Adipose tissue (tissue), 3 donors: Measurements from ENCODE around the gene ADAM8. TPM values are rescaled to one million over a fixed set of nuclear protein-coding genes. Genes with fewer than 3 reads are reported as not detected.
"Not testable (repeated sequence)": the region's sequence is repeated elsewhere in the genome, so short reads cannot be mapped to it uniquely, and the experiment has no call there.

Source experiments
- H3K27ac ChIP-seq: one replicate; pipeline ENCODE4 v1.5.1; 2013; ENCODE audit warnings: low read depth, low read length
- WGBS, 3 donors: extraction: QIAGEN DNeasy Blood & Tissue Kit; methylation state at CpG; one replicate each; pipeline ENCODE4 v1.1.7; 2013; 5-methylcytosine and 5-hydroxymethylcytosine counted together
- polyA plus RNA-seq, 3 donors: library from polyadenylated mRNA; stranded (reverse); fragments of 200-250 nt; gene quantifications; one replicate each; pipeline ENCODE4 v1.2.3, GENCODE V29; 2013
- donor health status: healthy with polysubstance abuse.
- donor health status: Bipolar disorder and iron deficiency.
- donor health status: healthy.

ADAM8 gene
- polyA plus RNA-seq, 3 donors, result 2.3 to 14.1 (median 3.8) TPM

DNA sequence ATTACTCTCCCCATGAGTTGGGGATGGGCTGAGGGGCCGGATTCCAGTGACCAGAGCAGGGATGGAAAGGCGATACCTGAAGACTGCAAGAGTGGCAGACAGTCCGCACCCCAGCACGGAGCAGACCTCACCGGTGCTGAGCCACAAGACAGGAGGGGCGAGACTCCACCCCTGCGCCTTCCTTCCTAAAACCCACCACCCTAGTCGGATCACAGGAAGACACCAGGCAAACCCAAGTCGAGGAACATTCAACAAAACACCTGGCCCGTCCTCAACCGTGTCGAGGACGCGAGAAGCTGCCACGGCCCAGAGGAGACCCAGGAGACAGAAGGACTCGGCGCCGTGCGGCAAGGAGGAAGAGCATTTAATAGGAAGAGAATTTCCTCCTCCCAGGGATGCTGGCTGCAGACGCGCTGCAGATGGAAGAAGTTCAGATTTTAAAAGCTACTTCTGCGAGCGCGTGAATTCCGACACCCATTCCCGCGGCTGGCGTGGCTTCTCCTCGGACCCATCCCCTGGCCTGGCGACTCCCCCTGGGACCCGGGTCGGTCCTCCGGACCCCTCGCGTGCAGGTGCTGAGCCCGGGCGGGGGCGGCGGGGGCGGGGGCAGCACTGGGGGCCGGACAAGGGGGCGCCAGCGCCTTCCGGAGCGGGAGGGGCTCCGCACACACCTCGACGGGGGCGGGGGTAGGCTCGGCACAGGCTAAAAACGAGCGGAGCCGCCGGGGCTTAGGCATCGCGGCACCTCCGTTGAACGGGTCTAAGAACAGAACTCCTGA is 47.2 kb downstream of the ADAM8 start:
- H3K27ac ChIP-seq, result no peak overlapping the region
- WGBS, 3 donors, result 5 to 10% (median 8%) methylated on average over 52 to 58 of the region's 58 CpGs

DNA sequence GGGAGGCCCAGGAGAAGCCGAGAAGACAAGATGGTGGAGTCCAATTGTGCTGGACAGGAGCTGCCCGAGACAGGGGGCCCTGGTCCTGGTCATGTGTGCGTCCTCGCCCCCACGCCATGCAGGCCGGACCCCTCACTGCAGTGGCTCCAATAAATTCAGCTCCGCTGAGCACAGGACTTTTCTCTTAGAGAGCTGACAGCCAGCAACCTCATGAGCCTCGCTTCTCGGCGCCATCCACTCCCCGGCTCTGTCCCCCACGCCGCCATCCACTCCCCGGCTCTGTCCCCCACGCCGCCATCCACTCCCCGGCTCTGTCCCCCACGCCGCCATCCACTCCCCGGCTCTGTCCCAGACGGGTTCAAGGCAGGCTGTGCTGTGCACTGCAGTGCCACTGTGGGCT is 49.4 kb downstream of the ADAM8 start:
- WGBS, 3 donors, result 75 to 92% (median 80%) methylated on average over 20 to 21 of the region's 21 CpGs
- no peak overlapping the region for H3K27ac ChIP-seq

DNA sequence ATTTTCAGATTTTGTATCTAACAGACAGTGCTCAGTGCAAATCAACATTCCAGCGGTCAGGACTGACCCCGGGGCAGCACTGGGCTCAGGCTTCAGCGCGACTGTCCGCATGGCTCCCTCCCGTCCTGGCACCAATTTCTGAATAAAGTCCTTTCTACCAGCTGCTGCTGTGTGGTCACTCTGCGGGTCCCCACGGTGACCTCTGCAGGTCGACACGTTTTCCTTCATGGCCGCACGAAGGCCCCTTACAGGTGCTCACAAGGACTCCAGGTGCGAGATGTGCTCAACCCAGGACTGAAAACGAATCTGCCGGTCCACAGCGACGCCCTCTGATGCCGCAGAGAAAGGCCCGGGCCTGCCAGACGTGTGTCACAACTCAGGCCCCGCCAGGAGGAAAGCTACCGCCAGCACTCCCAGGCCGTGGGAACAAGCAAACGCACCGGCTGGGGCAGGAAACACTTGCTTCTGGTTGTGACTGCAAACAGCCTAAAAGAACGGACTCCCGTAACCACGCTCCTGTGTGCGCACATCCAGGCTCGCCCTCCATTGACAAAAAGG is 50.3 kb downstream of the ADAM8 start:
- no peak overlapping the region for H3K27ac ChIP-seq

DNA sequence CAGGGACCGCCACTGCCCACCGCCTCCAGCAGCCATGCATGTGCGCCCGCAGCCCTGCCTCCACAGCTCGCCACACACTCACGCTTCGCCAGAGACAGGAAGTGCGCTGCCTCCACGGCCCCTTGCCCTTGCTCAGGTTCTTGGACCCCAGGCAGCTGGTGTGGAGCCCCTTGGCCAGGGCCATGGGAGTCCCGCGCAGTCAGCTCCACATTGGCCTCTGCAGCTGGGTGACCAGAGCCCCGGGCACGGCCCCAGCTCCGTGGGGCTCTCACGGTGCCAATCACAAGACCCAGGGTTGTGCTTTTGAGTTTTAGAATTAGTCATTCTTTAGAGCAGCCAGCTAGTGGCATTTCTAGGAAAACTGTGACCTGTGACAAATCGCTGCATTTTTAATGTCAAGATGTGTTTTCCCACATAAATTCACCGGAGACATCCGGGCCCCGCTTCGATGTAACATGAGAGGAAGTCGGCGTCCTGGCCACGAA is 50.9 kb downstream of the ADAM8 start:
- no peak overlapping the region for H3K27ac ChIP-seq
- WGBS, 3 donors, result 75 to 82% (median 76%) methylated on average over 23 of the region's 23 CpGs

More for the DNA sequence above, 50.3 kb downstream of the ADAM8 start:
- WGBS, 3 donors, result 43 to 57% (median 48%) methylated on average over 29 to 30 of the region's 30 CpGs

DNA sequence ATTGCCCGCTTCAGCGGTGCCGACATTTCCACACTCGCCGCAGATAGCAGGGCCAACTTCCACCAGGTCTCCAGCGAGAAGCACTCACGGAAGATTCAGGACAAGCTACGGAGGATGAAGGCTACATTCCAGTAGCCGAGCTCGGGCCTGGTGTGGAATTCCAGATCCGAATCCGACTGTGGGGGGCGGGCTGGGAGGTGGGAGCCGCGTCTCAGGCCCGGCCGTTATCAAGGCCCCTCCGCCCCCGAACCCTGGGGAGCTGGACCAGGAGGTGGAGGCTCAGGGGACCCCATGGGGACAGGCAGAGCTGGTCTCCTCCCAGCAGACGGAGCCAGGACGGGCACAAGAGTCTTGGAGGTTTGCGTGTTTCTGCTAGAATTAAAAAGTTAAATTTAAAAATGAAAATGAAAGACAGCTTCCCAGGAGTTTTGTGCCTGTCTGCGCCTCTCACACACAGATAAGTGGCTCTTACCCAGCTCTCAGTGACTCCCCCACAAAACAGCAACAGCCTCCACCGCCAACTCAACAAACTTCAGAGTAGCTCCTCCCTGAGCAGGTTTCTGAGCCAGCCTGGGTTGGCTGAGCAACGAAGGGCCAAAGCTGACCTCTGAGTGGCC is 51.8 kb downstream of the ADAM8 start:
- 48 to 62% (median 56%) methylated on average over 25 of the region's 25 CpGs for WGBS, 3 donors
- no peak overlapping the region for H3K27ac ChIP-seq

DNA sequence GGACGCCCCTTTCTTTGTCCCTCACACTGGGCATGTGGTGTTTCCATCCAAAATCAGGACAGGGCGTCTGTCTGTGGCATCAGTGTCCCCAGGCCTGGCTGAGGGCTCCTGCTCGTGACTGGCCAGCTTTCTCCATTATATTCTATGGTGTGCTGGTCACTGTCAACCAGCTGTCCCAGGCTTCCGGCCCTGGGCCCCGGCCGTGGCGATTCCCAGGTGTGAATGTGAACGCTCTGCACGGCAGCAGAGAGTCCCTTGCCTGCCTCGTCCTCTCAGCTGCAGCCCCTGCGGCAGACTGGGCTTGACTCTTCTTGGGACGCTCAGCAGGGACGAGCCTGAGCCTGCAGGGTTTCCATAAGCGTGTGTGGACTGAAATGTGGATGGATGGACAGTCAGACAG is 52.6 kb downstream of the ADAM8 start:
- no peak overlapping the region for H3K27ac ChIP-seq
- 54 to 81% (median 65%) methylated on average over 14 of the region's 14 CpGs for WGBS, 3 donors

DNA sequence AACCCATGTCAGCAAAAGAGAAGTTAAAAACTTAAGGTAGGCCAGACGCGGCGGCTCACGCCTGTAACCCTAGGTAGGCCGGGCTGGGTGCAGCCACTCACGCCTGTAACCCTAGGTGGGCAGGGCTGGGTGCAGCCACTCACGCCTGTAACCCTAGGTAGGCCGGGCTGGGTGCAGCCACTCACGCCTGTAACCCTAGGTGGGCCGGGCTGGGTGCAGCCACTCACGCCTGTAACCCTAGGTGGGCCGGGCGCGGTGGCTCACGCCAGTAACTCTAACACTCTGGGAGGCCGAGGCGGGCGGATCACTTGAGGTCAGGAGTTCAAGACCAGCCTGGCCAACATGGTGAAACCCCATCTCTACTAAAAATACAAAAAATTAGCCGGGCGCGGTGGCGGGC is 54.9 kb downstream of the ADAM8 start:
- H3K27ac ChIP-seq, result not testable (repeated sequence)
- WGBS, 3 donors, result 83 to 89% (median 87%) methylated on average over 10 to 18 of the region's 22 CpGs

DNA sequence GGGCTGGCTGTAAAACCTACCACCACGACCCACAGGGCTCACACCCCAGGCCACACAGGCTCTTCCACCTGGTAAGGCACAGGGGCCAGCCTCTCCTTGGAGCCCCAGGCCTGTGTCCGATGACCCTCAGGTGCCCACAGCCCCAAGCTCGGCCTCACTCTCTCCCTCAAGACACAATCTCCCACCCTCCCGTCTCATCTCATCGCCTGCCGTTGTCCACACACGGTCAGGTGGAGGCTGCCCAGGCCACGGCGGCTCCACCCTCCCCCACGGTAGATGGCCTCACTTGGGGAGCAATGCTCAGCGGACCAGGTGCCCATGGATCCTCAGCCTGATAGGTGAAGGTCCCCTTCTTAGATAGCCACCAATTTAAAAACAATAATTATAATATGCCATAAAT is 55.3 kb downstream of the ADAM8 start:
- H3K27ac ChIP-seq, result no peak overlapping the region
- 80 to 93% (median 92%) methylated on average over 11 of the region's 11 CpGs for WGBS, 3 donors

DNA sequence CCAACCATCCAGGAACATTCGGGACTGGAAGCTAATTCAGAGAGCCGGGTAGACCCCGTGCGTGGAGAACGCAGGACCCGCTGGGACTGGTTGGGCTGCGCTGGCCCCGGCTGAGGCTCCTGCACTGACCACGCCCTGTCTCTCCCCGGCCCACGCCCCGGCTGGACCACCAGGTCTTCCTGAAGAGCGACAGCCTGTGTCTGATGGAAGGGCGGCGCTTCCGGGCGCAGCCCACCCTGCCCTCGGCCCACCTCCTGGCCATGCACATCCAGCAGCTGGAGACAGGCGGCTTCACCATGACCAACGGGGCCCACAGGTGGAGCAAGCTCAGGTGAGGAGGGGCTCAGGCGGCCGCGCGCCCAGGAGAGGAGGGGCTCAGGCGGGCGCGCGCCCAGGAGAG is 56.9 kb downstream of the ADAM8 start:
- WGBS, 3 donors, result 6 to 15% (median 13%) methylated on average over 22 to 28 of the region's 28 CpGs
- H3K27ac ChIP-seq, result no peak overlapping the region

DNA sequence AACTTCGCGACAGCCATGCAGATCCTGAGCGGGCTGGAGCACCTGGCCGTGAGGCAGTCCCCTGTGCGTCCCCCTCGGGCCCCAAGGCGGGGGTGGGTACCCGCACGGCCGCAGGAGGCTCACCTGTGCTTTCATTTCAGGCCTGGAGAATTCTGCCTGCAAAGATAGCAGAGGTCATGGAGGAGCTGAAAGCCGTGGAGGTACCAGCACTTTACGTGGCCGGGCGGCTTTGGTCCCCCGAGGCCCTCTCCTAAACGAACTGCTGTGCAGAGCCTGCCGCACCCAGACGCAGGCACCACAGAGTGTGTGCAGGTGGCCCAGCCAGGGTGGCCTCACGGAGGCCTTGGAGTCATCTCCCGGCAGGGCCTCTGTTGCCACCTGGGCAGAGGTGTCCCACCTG is 57.8 kb downstream of the ADAM8 start:
- H3K27ac ChIP-seq, result no peak overlapping the region
- WGBS, 3 donors, result 47 to 85% (median 81%) methylated on average over 20 of the region's 20 CpGs

DNA sequence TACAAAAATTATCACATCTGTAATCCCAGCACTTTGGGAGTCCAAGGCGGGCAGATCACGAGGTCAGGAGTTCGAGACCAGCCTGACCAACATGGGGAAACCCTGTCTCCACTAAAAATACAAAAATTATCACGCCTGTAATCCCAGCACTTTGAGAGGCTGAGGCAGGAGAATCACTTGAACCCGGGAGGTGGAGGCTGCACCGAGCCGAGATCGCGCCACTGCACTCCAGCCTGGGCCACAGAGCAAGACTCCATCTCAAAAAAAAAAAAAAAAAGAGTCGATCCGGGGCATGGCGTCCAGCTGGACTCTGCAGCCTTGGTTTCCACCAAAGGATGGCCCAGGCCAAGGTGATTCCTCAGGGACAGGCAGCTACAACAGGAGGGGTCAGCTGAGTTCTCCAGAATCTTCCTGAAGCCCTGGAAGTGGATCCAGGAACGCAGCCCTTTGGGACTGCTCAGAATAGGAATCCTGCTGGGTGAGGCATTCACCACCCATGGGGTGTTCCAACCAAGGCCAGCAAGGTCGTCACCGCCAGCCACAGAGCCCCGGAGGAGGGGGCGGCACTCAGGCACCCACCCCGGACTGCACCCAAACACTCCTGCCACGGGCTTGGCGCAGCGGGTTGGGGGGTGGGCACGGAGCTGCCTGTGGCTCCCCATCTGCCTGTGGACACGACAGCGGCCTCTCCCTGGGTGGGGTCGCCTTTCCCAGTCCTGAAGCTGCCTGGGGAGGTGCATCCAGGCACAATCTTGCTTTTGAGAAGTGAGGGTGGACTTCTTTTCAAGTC is 58.7 kb downstream of the ADAM8 start:
- WGBS, 3 donors, result 83 to 86% (median 85%) methylated on average over 25 of the region's 25 CpGs
- H3K27ac ChIP-seq, result no peak overlapping the region

DNA sequence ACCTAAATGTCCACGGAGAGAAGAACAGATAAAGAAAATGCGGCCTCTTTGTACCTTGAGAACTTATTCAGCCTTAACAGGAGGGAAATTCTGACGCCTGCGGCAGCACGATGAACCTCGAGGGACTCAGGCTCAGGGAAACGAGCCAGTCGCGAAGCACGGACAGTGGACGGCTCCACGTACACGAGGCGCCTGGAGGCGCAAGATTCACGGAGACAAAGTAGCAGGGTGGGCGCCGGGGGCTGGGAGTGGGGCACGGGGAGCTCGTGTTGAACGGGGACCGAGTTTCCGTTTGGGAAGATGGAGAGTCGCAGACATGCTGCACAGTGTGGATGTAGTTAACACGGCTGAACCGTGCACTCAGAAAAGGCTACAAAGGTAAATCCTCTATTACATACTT is 59.9 kb downstream of the ADAM8 start:
- no peak overlapping the region for H3K27ac ChIP-seq
- WGBS, 3 donors, result 75 to 82% (median 81%) methylated on average over 26 of the region's 26 CpGs

DNA sequence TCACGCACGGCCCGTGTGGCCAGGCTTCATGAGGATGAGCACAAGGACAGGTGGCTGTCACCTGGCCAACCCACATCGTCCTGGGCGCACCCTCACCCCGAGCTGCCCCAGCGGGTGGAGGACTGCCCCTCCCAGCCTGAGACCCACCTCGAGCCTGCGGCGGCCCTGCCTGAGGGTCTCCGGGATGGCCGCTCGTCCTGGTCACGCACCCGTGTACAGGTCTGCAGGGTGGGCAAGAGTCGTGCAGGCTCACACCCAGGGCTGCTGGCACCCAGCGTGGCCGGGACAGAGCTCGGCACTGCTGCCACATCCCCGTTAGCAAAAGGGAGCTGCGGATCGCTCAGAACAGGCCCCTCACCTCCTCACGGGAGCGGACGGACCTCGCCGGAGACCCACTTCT is 61.1 kb downstream of the ADAM8 start:
- WGBS, 3 donors, result 85 to 92% (median 91%) methylated on average over 27 of the region's 27 CpGs
- H3K27ac ChIP-seq, result no peak overlapping the region

DNA sequence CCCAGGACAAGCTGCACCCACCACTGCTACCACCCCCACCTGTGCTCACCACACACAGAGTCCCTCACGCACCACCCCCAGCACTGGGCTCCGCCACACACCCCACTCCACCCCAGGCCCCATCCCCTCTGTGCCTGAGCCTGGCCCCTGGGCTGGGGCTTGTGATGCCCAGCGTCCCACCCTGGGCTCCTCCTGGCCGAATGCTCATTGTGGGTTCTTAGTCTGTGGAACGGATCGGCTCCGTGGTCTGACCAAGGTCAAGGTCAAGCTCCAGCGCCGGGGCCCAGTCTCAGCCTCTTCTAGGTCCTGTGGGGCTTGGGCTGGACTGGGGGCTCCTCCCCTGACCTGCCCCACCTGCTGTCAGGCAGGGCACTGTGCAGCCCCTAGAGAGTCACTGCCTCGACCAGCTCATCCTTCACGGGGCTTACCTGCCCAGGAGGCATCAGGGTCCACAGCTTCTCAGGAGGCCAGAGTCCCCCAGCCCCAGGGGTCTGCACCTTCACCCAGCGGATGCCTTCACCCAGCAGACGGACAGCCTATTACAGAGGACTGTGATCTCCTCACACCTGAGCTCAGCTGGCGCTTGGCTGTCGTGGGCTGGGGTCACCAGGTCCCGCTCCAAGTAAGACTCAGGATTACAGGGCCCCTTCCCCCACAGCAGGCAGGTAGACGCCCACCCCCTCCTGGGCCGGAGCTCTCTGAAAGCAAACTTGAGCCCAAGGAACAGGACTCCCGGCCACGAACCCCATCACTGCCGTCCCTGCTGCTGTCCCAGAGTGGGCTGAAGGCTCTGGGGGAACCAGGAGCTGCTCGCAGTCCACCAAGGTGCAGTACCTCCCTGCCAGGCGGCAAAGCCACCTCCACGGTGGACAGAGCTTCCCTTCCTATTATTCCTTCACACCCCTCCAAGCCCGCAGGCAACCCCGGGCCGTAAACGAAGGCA is 61.9 kb downstream of the ADAM8 start:
- WGBS, 3 donors, result 65 to 86% (median 77%) methylated on average over 26 to 28 of the region's 28 CpGs

DNA sequence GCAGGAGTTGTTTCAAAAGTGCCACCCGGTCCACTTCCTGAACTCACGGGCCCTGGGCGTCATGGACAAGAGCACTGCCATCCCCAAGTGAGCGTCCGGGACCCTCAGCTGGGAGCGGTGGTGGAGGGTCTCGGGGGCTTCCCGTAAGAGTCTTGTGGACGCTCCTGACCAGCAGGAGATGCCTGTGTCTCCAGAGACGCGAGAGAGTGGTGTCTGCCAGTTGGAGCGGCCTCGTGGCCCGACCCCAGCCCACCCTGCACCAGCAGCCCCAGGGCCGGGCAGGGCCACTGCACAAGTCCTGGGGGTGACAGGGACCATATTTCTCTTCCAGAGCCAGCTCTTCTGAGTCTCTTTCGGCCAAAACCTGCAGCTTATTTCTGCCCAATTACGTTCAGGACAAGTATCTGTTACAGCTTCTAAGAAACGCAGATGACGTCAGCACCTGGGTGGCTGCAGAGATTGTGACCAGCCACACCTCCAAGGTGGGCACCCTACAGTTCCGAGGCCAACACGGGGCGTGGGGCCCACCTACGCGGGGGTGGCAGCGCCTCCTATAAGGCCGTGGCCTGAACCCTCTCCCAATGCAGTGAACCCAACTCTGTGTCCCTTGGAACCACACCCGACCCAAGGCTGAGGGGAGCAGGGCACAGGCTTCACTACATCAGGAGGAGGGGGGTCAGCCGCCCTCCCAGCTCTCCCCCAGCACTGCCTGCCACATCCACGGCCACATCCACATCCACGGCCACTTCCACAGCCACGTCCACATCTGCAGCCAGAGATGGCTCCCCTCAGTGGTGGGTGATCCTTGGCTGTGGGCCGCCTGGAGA is 62.8 kb downstream of the ADAM8 start:
- WGBS, 3 donors, result 74 to 85% (median 82%) methylated on average over 32 of the region's 32 CpGs
- no peak overlapping the region for H3K27ac ChIP-seq

More for the DNA sequence above, 61.9 kb downstream of the ADAM8 start:
- H3K27ac ChIP-seq, result no peak overlapping the region

DNA sequence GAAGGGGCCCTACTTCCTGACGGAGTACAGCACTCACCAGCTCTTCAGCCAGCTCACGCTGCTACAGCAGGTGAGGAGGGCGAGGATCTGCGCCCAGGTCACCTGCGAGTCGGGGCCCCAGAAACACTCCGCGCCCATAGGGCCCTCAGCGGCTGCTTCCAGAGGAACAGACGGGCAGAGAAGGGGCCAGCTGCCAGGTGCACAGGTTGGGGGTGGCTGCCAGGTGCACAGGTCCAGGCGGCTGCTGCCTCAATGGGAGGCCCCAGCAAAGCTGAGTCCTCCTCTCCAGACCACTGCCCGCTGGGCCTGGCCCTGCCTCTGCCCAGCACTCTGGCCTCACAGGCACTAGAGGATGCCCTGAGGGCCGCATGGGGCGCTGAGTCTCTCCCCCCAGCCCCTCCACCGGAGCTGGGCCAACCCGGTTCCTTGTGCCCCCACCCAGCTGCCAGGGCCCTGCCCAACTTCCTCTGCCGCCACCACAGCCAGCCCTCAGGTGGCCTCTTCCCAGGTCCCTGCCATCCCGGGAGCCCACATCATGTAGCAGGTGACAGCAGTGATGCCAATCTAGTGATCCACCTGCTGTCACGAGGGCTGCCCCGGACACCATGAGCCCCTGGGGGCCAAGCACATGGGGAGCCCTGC is 63.7 kb downstream of the ADAM8 start:
- 81 to 88% (median 85%) methylated on average over 20 of the region's 20 CpGs for WGBS, 3 donors
- no peak overlapping the region for H3K27ac ChIP-seq
